ENCODE measurements around the gene SAE1. TPM values are rescaled to one million over a fixed set of nuclear protein-coding genes. Genes with fewer than 3 reads are reported as not detected.

SAE1 gene
- total RNA-seq, 2 experiments from 2014 or later, result 162 to 168 TPM

GRCh38 chr19:47186446-47187334, 56.1 kb downstream of the SAE1 start:
- Mint-ChIP-seq H3K27ac (peak overlapping the region; percentile 93), H3K4me1 (peaks cover 87% of the 10 kb centered on the region), H3K4me3 (peak overlapping the region; percentile 44), H3K36me3 (ENCODE audit: low read depth) (peaks cover 64% of the 10 kb centered on the region), H3K27me3 (no peaks in the 10 kb centered on the region), H3K9me3 (no peaks in the 10 kb centered on the region)
- peak; percentile 78 for DNase-seq
- POLR2A ChIA-PET, result interaction anchor here (0.7 kb wide), 1 partner anchor 58 kb away, joined by 3 read pairs; no protein-coding TSS in a partner anchor
- CTCF ChIA-PET, result interaction anchor here (0.7 to 3.5 kb wide), 14 partner anchors 9 to 174 kb away, joined by 3 to 21 read pairs (median 3); partner anchors contain the start of gene CCDC9

- DNase-seq, result no peak
- Mint-ChIP-seq H3K27ac (peak overlapping the region; percentile 93), H3K9me3 (no peaks in the 10 kb centered on the region), H3K36me3 (ENCODE audit: low read depth) (peaks cover 59% of the 10 kb centered on the region), H3K4me3 (peak overlapping the region; percentile 44), H3K27me3 (no peaks in the 10 kb centered on the region), H3K4me1 (peaks cover 81% of the 10 kb centered on the region)
- ChIA-PET CTCF (interaction anchor here (0.6 to 3.5 kb wide), 10 partner anchors 10 to 174 kb away, joined by 3 to 21 read pairs (median 4); no protein-coding TSS in a partner anchor), POLR2A (no interaction called here)
Measured at GRCh38 chr19:47187335-47187655, 56.7 kb downstream of the SAE1 start.

- POLR2A ChIA-PET, result no interaction called here
- CTCF ChIA-PET, result interaction anchor here (0.6 to 3.5 kb wide), 6 partner anchors 9 to 56 kb away, joined by 3 to 21 read pairs (median 8); no protein-coding TSS in a partner anchor
- Mint-ChIP-seq H3K27me3 (no peaks in the 10 kb centered on the region), H3K27ac (peak overlapping the region; percentile 93), H3K36me3 (ENCODE audit: low read depth) (peaks cover 56% of the 10 kb centered on the region), H3K4me3 (no peak overlapping the region), H3K4me1 (peaks cover 77% of the 10 kb centered on the region), H3K9me3 (no peaks in the 10 kb centered on the region)
- DNase-seq, result no peak
Measured at GRCh38 chr19:47187797-47188196, 57.2 kb downstream of the SAE1 start.

DNA sequence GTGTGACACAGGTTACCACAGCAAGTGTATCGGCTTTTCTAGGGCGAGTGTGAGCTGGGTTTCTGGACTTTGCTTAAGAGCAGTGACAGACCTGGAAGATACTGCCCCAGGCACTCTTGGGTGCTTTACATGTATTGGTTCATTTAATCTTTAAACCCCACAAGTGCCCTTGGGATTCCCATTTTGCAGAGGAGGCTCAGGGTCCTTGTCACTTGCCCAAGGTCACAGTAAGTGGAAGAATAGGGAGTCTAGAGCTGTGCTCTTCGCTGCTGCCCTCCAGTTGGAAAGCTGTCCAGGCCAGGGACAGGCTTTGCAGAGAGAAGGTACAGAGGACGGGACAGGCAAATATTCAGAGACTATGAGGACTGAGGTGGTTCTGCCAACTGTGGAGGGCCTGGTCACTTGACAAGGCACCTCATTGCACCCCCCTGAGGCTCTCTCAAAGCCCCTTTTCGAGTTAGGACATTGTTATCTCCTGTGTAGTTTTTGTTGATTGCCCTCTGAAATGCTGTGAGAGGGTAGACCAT, 57.9 kb downstream of the SAE1 start:
- H3K36me3 Mint-ChIP-seq (ENCODE audit: low read depth), result peaks cover 49% of the 10 kb centered on the region
- H3K4me1 Mint-ChIP-seq, result peaks cover 71% of the 10 kb centered on the region
- ChIA-PET CTCF (interaction anchor here (0.7 to 3.5 kb wide), 3 partner anchors 11 to 56 kb away, joined by 3 to 21 read pairs (median 20); no protein-coding TSS in a partner anchor), POLR2A (no interaction called here)
- no peaks in the 10 kb centered on the region for H3K27me3 Mint-ChIP-seq
- H3K9me3 Mint-ChIP-seq, result no peaks in the 10 kb centered on the region
- H3K27ac Mint-ChIP-seq, result peak overlapping the region; percentile 93
- DNase-seq, result no peak
- no peak overlapping the region for H3K4me3 Mint-ChIP-seq

GRCh38 chr19:47190167-47190727, 59.6 kb downstream of the SAE1 start:
- Mint-ChIP-seq H3K4me1 (peaks cover 64% of the 10 kb centered on the region), H3K36me3 (ENCODE audit: low read depth) (peaks cover 43% of the 10 kb centered on the region), H3K27me3 (no peaks in the 10 kb centered on the region), H3K4me3 (no peak overlapping the region), H3K27ac (peak overlapping the region; percentile 83), H3K9me3 (no peaks in the 10 kb centered on the region)
- peak; percentile 54 for DNase-seq
- CTCF ChIA-PET, result interaction anchor here (1.2 to 1.8 kb wide), 3 partner anchors 21 to 57 kb away, joined by 4 to 6 read pairs (median 5); no protein-coding TSS in a partner anchor
- POLR2A ChIA-PET, result no interaction called here

DNA sequence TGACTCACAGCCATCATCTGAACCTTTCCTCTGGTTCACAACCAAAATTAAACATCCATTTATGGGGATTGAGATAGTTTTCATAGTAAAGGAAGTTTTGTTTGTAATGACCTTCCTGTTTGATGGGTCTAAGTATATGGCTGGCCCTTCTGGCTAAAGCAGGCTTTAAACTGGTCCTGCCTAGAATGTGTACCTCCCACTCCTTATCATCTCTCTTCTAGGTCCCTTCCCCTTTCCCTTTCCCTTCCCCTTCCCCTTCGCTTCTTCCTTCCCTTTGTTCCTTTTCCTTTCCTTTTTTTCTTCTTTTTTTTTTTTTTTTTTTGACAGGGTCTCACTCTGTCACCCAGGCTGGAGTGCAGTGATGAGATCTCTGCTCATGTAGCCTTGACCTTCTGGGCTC, 64.8 kb downstream of the SAE1 start:
- Mint-ChIP-seq H3K36me3 (ENCODE audit: low read depth) (peaks cover 37% of the 10 kb centered on the region), H3K27ac (peak overlapping the region; percentile 5), H3K27me3 (no peaks in the 10 kb centered on the region), H3K9me3 (no peaks in the 10 kb centered on the region), H3K4me3 (no peak overlapping the region), H3K4me1 (peaks cover 26% of the 10 kb centered on the region)
- ChIA-PET POLR2A (no interaction called here), CTCF (no interaction called here)
- DNase-seq, result no peak

GRCh38 chr19:47197141-47197540, 66.5 kb downstream of the SAE1 start:
- no peak for DNase-seq
- ChIA-PET CTCF (interaction anchor here (2.5 kb wide), 1 partner anchor 10 kb away, joined by 7 read pairs; no protein-coding TSS in a partner anchor), POLR2A (no interaction called here)
- H3K27ac Mint-ChIP-seq, result no peak overlapping the region
- no peaks in the 10 kb centered on the region for H3K9me3 Mint-ChIP-seq
- H3K27me3 Mint-ChIP-seq, result no peaks in the 10 kb centered on the region
- peaks cover 35% of the 10 kb centered on the region for H3K36me3 Mint-ChIP-seq (ENCODE audit: low read depth)
- peaks cover 14% of the 10 kb centered on the region for H3K4me1 Mint-ChIP-seq
- no peak overlapping the region for H3K4me3 Mint-ChIP-seq

DNA sequence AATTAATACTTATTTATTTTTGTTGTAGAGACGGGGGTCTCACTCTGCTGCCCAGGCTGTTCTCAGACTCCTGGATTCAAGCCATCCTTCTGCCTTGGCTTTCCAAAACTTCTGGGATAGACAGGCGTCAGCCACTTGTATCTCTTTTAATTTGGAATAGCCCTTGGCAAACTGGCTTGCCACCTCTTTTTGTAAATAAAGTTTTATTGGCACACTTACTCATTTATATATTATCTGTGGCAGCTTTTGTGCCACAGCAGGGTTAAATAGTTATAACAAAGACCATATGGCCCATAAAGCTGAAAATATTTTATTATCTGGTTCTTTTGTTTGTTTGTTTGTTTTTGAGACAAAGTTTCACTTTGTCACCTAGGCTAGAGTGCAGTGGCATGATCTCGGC, 69.9 kb downstream of the SAE1 start:
- peaks cover 11% of the 10 kb centered on the region for H3K4me1 Mint-ChIP-seq
- POLR2A ChIA-PET, result no interaction called here
- no peak overlapping the region for H3K27ac Mint-ChIP-seq
- peaks cover 44% of the 10 kb centered on the region for H3K36me3 Mint-ChIP-seq (ENCODE audit: low read depth)
- no peaks in the 10 kb centered on the region for H3K27me3 Mint-ChIP-seq
- H3K4me3 Mint-ChIP-seq, result no peak overlapping the region
- DNase-seq, result no peak
- CTCF ChIA-PET, result interaction anchor here (0.7 to 3.2 kb wide), 5 partner anchors 11 to 1553 kb away, joined by 3 to 18 read pairs (median 4); partner anchors contain the start of gene SLC1A5
- no peaks in the 10 kb centered on the region for H3K9me3 Mint-ChIP-seq

- Mint-ChIP-seq H3K36me3 (ENCODE audit: low read depth) (peaks cover 55% of the 10 kb centered on the region), H3K9me3 (no peaks in the 10 kb centered on the region), H3K4me1 (peaks cover 11% of the 10 kb centered on the region), H3K27me3 (no peaks in the 10 kb centered on the region), H3K4me3 (no peak overlapping the region), H3K27ac (peak overlapping the region; percentile 41)
- CTCF ChIA-PET, result interaction anchor here (1.7 kb wide), 1 partner anchor 21 kb away, joined by 3 read pairs; no protein-coding TSS in a partner anchor
- no peak for DNase-seq
- POLR2A ChIA-PET, result no interaction called here
Measured at GRCh38 chr19:47203254-47203653, 72.6 kb downstream of the SAE1 start.

DNA sequence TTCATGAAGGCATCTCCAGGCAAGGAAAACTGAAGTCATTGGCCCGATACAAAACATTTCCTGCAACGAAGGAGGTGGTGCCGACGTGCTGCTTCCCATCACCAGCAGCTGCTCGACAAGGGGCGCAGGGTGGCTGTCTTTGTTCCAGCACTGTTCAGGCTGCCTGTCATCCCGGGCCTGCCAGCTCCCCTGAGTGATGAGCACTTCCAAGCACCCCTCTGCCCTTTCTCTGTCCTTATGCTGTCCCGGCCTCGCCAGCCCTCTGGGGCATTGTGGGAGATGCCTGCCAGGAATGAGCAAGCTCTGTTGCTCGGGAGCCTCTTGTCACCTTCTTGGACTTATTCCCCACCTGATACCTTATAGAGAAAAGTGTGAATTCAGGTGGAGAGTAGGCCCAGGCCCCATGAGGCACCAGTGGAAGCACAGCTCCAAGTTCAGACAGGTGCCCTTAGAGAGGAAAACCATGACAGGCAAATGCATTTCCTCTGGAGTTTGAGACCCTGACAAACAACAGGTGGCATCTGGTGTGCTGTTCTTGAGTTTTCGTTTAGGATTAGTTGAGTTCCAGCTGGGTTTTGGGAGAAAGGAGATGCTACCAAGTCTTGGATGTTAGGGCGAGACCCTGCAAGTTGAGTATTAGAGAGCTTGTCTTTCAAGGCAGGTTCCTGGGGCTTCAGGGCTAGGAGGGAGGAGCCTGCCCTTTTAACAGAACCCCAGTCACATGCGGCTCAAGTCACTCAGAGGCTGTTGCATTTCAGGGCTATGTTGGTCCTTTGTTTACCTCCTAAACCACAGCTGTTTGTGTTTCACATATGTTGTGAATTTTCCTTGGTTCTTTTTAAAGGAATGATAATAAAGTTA, 78.9 kb downstream of the SAE1 start:
- POLR2A ChIA-PET, result interaction anchor here (3.1 kb wide), 1 partner anchor 35 kb away, joined by 20 read pairs; no protein-coding TSS in a partner anchor
- H3K9me3 Mint-ChIP-seq, result no peaks in the 10 kb centered on the region
- H3K27ac Mint-ChIP-seq, result peak overlapping the region; percentile 60
- peaks cover 20% of the 10 kb centered on the region for H3K4me1 Mint-ChIP-seq
- no peak overlapping the region for H3K4me3 Mint-ChIP-seq
- H3K36me3 Mint-ChIP-seq (ENCODE audit: low read depth), result peaks cover 57% of the 10 kb centered on the region
- DNase-seq, result no peak
- no peaks in the 10 kb centered on the region for H3K27me3 Mint-ChIP-seq
- CTCF ChIA-PET, result interaction anchor here (1.0 to 11.5 kb wide), 13 partner anchors 8 to 78 kb away, joined by 3 to 210 read pairs (median 9); partner anchors contain the start of gene SAE1

DNA sequence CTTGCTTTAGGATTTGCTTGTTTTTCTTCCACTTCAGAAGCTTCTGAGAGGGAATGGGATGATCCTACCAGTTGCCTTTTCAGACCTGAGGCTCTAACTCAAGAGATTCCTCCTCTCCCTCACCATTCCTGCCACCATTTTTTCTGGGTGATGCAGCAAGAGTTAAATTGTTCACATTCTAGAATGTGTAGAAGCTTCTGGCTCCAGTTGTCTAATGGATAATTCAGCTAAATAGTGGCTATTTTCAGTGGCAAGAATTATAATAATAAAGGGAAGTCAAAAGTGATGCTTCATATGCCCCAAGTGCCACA, 79.5 kb downstream of the SAE1 start:
- H3K4me1 Mint-ChIP-seq, result peaks cover 20% of the 10 kb centered on the region
- H3K4me3 Mint-ChIP-seq, result no peak overlapping the region
- peak overlapping the region; percentile 43 for H3K27ac Mint-ChIP-seq
- no peaks in the 10 kb centered on the region for H3K9me3 Mint-ChIP-seq
- no peaks in the 10 kb centered on the region for H3K27me3 Mint-ChIP-seq
- ChIA-PET CTCF (interaction anchor here (0.6 to 11.5 kb wide), 28 partner anchors 9 to 95 kb away, joined by 3 to 210 read pairs (median 4); partner anchors contain the start of genes CCDC9 and SAE1), POLR2A (interaction anchor here (1.0 to 3.1 kb wide), 2 partner anchors 14 to 34 kb away, joined by 5 to 20 read pairs; no protein-coding TSS in a partner anchor)
- H3K36me3 Mint-ChIP-seq (ENCODE audit: low read depth), result peaks cover 52% of the 10 kb centered on the region
- no peak for DNase-seq
